ENCODE results near the gene GRIP2. TPM values are rescaled to one million over a fixed set of nuclear protein-coding genes. Genes with fewer than 3 reads are reported as not detected.

The GRIP2 gene
- polyA plus RNA-seq, 6 donors from 2014 or later = 0.09 TPM; not detected in 5

DNA sequence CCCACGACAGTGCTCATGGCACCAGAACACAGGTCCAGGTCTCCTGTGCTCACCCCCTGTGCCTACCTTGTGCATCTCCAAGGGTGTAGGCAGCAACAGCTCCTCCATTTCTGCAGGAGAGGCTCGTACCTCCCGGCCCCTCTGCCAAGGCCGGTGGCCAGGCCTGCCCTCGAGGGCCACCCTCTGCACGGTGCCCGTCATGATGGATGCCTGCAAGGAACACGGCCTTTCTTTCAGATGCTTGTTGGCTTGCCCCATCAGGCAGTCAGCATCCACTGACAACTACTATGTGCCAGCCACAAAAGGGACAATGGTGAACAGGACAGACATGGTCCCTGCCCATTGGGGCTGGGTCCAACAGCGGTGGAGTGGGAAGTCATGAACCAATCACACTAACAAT lies 43.8 kb downstream of the GRIP2 start:
- H3K27ac Mint-ChIP-seq = no peak overlapping the region
- no peak for ATAC-seq (ENCODE audit: low read depth in 2 of 2)

DNA sequence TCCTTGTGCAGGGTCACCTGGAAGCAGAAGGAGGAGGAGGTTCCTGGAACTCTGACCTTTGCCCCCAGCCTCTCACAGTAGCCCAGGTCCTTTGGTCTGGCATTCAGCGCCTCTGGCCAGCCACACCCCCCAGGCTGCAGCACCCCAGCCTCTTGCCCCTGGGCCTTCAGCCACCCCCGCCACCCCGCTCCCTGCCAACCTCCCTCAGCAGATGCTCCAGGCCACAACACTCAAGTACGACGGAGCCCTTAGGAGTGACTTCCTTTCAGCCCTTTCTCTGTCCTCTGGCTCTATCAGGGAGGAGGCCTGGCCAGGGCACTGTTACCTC lies 45.2 kb downstream of the GRIP2 start:
- peaks cover 0 to 6% (median 0%) of the 10 kb centered on the region in 7 donors for H3K9me3 Mint-ChIP-seq
- peak overlapping the region in 1 of 6 donors; percentile 7 for H3K27ac Mint-ChIP-seq
- DNase-seq (no peak), ATAC-seq (ENCODE audit: low read depth in 2 of 2) (no peak)
- peaks cover 0 to 20% (median 12%) of the 10 kb centered on the region in 3 donors for H3K27me3 Mint-ChIP-seq
- peaks cover 0 to 9% of the 10 kb centered on the region in 2 donors for H3K36me3 Mint-ChIP-seq
- H3K4me3 Mint-ChIP-seq = no peak overlapping the region
- H3K4me1 Mint-ChIP-seq = peaks cover 0 to 4% (median 0%) of the 10 kb centered on the region in 3 donors

More for the DNA sequence above, 43.8 kb downstream of the GRIP2 start:
- H3K9me3 Mint-ChIP-seq = peaks cover 0 to 13% (median 2%) of the 10 kb centered on the region in 7 donors
- no peak overlapping the region for H3K4me3 Mint-ChIP-seq
- H3K36me3 Mint-ChIP-seq = no peaks in the 10 kb centered on the region
- DNase-seq = no peak
- peaks cover 0 to 20% (median 12%) of the 10 kb centered on the region in 3 donors for H3K27me3 Mint-ChIP-seq
- H3K4me1 Mint-ChIP-seq = no peaks in the 10 kb centered on the region

DNA sequence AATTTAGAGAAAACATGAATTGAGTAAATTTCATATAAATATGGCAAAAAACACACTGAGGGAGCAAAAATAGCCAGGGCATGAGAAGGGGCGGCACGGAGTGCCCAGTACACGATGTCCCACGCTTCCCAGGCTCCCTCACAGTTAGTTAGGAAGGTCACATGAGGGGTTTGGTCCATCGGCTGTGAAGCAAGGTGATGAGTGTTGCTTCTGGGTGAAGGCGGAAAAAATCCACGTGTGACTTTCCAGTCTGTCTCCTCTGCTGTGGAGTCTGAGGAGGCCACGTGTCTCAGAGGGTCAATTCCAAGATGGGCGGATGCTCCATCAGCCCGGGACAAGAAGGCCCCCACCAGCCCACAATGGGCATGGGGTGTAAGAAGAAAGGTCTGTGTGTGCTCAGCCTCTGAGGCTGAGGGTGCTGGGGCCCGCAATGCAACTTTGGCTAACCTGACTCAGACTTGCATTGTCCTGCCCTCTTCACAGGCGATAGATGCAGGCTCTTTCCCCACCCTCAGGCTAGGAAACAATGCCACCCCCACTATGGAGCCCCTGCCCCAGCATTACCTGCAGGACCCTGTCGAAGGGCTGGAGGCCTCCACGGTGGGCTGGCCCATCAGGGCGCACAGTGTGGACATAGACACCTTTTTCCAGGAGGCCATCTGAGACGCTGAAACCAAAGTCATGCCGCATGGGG lies 45.7 kb downstream of the GRIP2 start:
- Mint-ChIP-seq H3K4me3 (no peak overlapping the region), H3K36me3 (peaks cover 0 to 9% of the 10 kb centered on the region in 2 donors), H3K9me3 (peaks cover 0 to 6% (median 0%) of the 10 kb centered on the region in 7 donors), H3K27me3 (peaks cover 0 to 20% (median 12%) of the 10 kb centered on the region in 3 donors), H3K27ac (peak overlapping the region in 2 of 6 donors; percentile 7 to 63), H3K4me1 (peaks cover 0 to 4% (median 0%) of the 10 kb centered on the region in 3 donors)
- DNase-seq (no peak), ATAC-seq (ENCODE audit: low read depth in 2 of 2) (no peak)

DNA sequence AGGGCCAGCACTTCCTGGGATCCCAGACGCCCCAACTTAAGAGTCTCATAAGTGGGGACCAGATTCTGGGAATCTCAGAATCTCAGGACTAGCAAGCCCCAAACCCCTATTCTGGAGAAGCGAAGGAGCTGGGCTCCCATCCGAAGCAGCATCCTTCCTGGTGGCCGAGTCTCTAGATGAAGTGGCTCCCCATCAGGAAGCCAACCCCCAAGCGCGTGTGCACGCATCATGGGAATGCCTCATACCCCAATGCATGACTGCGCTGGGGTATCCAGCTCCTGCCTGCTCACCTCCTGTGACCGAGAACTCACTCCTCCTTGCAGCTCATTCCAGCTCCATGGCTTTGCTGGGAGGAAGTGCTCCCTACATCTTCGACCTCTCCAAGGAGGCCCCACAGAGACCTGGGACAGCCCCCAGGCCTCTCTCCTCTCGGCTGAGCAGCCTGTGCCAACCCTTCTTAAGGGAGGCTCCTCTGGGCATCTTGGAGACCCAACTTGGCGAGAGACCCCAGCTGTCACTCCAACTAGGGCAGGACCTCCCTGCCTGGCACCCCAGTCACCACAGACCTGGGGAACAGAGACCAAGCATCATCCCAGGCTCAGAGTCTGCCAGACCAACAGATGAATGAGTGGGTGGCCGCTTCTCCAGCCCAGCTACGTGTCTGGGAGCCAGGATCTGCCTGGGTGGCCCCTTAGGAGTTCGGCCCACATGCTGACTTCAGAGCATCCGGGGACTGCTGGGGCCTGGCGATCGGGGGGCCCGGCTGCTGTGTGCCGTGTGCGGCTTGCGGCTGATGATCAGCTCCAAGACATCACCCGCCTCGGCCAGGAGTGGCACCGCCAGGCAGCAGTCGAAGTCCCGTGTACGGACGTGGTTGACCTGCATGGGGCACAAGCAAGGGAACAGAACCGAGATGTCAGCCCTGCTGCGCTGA lies 46.9 kb downstream of the GRIP2 start:
- H3K9me3 Mint-ChIP-seq = no peaks in the 10 kb centered on the region
- DNase-seq (no peak), ATAC-seq (ENCODE audit: low read depth in 2 of 2) (no peak)
- H3K4me1 Mint-ChIP-seq = peaks cover 0 to 4% (median 0%) of the 10 kb centered on the region in 3 donors
- peak overlapping the region in 1 of 8 donors; percentile 18 for H3K4me3 Mint-ChIP-seq
- peaks cover 0 to 13% (median 12%) of the 10 kb centered on the region in 3 donors for H3K27me3 Mint-ChIP-seq
- no peak overlapping the region for H3K27ac Mint-ChIP-seq
- peaks cover 0 to 9% of the 10 kb centered on the region in 2 donors for H3K36me3 Mint-ChIP-seq

DNA sequence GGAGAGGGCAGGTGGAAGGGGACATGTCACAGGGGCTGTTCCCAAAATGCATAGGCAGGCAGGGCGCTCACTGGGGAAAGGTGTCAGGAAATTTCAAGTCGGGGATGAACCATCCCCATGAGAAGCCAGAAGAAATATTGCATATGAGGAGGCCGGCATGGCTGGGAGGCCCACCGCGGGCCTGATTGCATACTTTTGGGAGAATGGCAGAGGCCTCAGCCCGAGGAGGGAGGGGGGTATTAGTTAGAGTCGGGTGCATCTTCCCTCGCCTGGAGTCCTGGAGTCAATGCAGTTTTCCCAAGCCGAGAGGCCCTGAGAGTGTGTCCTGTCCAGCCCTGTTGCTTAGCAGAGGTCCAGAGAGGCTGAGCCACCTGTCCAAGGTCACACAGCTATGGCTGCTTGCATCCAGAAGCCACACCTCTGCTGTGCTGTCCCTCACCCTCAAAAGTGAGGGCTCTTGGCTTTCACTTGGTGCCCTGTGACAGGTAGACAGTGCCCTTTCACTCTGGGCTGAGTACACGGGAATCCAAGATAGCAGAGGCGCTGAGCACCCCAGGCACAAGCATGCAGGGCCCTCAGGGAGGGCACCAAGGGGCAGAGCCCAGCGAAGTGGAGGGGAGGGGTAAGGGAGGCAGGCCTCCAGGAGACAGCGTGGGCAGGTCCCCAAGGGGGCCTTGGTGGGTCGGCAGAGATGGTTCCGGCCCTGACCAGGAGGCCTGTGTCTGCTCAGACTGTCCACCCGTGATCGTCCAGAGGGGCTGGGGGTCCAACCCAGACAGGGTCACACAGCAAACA lies 48.5 kb downstream of the GRIP2 start:
- Mint-ChIP-seq H3K27ac (peak overlapping the region in 2 of 6 donors; percentile 81 to 82), H3K9me3 (no peaks in the 10 kb centered on the region), H3K4me1 (peaks cover 0 to 4% (median 0%) of the 10 kb centered on the region in 3 donors), H3K4me3 (no peak overlapping the region), H3K27me3 (no peaks in the 10 kb centered on the region), H3K36me3 (peaks cover 8 to 15% of the 10 kb centered on the region in 2 donors)
- ATAC-seq (ENCODE audit: low read depth in 2 of 2) (no peak), DNase-seq (no peak)

DNA sequence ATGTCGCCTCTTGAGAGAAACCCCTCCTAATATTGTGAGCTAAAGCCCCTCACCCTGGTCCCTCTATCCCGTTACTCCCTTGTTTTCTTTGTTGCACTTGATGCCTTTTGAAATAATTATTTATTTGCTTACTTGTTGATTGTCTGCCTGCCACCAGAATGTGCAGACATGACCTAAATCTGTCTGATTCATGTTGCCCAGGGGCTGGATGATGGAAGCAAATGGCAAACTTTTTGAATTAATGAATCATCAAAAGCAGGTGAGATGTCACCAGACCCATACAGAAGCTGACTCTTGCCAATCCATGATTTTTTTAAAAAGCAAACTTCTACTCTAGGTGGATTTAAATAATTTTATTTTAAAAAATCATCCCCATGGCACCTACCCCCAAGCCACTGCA lies 49.3 kb downstream of the GRIP2 start:
- Mint-ChIP-seq H3K4me3 (no peak overlapping the region), H3K36me3 (peaks cover 8 to 15% of the 10 kb centered on the region in 2 donors), H3K27ac (peak overlapping the region in 2 of 6 donors; percentile 19 to 41), H3K4me1 (peaks cover 0 to 4% (median 0%) of the 10 kb centered on the region in 3 donors), H3K27me3 (no peaks in the 10 kb centered on the region), H3K9me3 (no peaks in the 10 kb centered on the region)
- ATAC-seq (ENCODE audit: low read depth in 2 of 2) (no peak), DNase-seq (no peak)

DNA sequence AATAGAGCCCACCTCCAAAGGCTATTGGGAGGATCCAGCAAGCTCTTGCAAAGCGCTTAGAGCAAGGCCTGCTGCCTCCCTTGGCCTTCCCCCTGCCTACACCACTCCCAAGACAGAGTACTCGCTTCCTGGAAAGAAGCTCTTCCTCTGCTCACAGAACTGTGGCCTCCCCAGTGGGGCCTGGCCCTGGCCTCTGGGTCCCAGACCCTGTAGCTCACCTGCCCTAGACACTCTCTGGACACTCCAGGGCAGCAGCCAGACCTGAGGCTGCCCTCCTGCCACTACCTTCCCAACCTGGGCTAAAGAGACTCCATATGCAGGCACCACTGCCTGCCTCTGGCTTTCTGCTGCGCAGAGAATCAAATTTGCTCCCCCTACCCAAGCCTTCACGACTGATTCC lies 49.9 kb downstream of the GRIP2 start:
- H3K4me3 Mint-ChIP-seq = no peak overlapping the region
- peaks cover 0 to 4% (median 0%) of the 10 kb centered on the region in 3 donors for H3K4me1 Mint-ChIP-seq
- H3K36me3 Mint-ChIP-seq = peaks cover 8 to 21% of the 10 kb centered on the region in 2 donors
- no peak for DNase-seq
- H3K9me3 Mint-ChIP-seq = no peaks in the 10 kb centered on the region
- H3K27me3 Mint-ChIP-seq = no peaks in the 10 kb centered on the region
- no peak for ATAC-seq (ENCODE audit: low read depth in 2 of 2)
- peak overlapping the region in 2 of 6 donors; percentile 19 to 33 for H3K27ac Mint-ChIP-seq

DNA sequence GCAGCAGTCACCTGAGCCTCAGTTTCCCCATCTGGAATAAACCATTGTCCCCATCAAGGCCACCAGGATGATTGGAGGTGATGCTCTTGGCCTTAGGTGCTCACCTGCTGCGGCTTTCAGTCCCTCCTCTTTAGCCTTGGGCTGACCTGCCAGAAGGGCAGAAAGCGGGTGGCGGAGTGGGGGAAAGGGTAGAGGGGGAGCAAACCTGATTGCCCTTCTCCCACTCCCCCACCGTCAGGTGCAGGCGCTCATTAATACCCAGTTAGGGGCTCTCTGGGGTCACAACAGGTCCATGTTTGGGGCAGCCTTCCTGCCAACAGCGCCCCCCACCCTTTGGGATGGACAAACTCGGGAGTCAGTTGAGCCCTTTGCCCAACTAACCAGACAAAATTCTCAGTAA lies 50.5 kb downstream of the GRIP2 start:
- H3K27ac Mint-ChIP-seq = no peak overlapping the region
- DNase-seq = no peak
- no peaks in the 10 kb centered on the region for H3K27me3 Mint-ChIP-seq
- H3K9me3 Mint-ChIP-seq = no peaks in the 10 kb centered on the region
- H3K4me3 Mint-ChIP-seq = no peak overlapping the region
- peaks cover 8 to 27% of the 10 kb centered on the region in 2 donors for H3K36me3 Mint-ChIP-seq
- H3K4me1 Mint-ChIP-seq = peaks cover 0 to 4% (median 0%) of the 10 kb centered on the region in 3 donors
- ATAC-seq (ENCODE audit: low read depth in 2 of 2) = no peak

DNA sequence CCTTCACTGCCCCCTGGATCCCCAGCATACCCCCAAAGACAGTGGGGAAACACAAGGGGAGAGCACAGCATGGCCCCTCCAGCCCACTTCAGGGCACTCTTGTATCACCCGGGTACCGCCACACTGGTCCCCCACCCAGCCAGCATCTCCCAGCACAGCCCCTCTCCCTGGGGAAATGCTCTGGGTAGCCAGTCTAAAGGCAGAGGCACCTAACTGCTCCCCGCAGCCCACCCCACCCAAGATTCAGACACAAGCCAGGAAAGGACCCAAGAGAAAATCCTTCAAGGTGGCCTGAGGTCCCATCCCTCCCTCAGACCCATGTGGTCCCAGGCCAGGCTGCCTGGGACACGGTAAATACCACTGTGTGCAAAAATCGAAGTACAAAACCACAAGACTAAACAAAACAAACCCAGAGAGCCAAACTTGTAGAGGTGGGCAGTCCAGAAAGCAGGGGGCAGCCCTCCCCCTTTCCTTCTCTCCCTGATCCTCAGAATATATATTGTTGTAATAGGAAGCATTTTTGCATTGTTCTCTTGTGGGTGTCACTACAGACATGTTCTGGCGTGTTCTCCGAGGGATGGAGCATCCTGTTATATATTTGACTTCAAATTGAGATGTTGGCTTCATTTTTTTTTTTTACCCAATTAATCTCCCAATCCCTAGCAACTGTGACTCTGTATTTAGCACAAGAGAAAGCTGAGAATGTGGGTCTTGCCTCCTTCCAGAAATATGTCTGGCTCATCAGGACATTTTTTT lies 51.7 kb downstream of the GRIP2 start:
- Mint-ChIP-seq H3K9me3 (no peaks in the 10 kb centered on the region), H3K4me1 (peaks cover 0 to 4% (median 0%) of the 10 kb centered on the region in 3 donors), H3K27ac (peak overlapping the region in 2 of 6 donors; percentile 21 to 82), H3K4me3 (peak overlapping the region in 1 of 8 donors; percentile 29), H3K36me3 (peaks cover 18 to 38% of the 10 kb centered on the region in 2 donors), H3K27me3 (no peaks in the 10 kb centered on the region)
- DNase-seq = no peak
- ATAC-seq (ENCODE audit: low read depth in 2 of 2) = no peak

DNA sequence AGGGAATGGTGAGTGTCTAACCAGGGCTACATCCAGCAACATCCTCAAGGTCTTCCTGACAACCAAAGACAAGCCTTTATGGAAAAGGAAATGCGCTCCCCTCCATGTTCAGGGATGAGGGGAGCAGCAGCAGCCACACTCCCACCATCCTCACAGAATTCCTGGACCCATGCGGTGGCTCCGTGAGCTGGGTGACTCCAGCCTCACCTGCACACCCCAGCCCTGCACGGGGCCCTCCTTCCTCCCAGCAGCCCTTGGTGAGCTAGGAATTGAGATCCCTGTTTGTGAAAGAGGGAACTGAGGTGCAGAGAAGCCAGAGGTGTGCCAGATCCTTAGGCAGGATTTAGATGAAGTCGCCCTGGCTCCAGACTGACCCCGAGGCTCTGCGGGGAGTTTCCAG lies 52.3 kb downstream of the GRIP2 start:
- Mint-ChIP-seq H3K27me3 (no peaks in the 10 kb centered on the region), H3K4me3 (no peak overlapping the region), H3K36me3 (peaks cover 18 to 43% of the 10 kb centered on the region in 2 donors), H3K27ac (no peak overlapping the region), H3K9me3 (no peaks in the 10 kb centered on the region), H3K4me1 (peaks cover 0 to 4% (median 0%) of the 10 kb centered on the region in 3 donors)
- DNase-seq (no peak), ATAC-seq (ENCODE audit: low read depth in 2 of 2) (no peak)

DNA sequence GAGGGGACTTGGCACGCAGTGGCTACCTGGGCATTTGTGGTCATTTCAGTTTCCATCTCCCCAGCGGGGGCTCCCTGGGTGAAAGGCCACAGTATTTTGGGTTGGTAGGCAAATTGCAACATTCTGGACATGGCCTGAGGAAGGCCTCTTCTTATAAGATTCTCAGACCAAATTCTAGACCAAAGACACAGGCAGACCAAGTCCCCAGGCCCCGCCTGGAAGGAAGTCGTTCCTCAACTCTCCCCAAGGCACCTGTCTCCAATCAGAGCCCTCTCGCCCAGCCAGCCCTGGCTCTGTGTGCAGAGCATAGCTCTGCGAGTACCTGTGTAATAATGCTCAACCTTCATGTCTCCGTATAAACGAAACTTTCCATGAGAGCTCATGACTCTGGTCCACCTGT lies 53.1 kb downstream of the GRIP2 start:
- H3K9me3 Mint-ChIP-seq = no peaks in the 10 kb centered on the region
- no peak overlapping the region for H3K4me3 Mint-ChIP-seq
- ATAC-seq (ENCODE audit: low read depth in 2 of 2) (no peak), DNase-seq (no peak)
- peaks cover 0 to 4% (median 0%) of the 10 kb centered on the region in 3 donors for H3K4me1 Mint-ChIP-seq
- peak overlapping the region in 3 of 6 donors; percentile 37 to 63 (median 54) for H3K27ac Mint-ChIP-seq
- H3K36me3 Mint-ChIP-seq = peaks cover 18 to 44% of the 10 kb centered on the region in 2 donors
- H3K27me3 Mint-ChIP-seq = no peaks in the 10 kb centered on the region

DNA sequence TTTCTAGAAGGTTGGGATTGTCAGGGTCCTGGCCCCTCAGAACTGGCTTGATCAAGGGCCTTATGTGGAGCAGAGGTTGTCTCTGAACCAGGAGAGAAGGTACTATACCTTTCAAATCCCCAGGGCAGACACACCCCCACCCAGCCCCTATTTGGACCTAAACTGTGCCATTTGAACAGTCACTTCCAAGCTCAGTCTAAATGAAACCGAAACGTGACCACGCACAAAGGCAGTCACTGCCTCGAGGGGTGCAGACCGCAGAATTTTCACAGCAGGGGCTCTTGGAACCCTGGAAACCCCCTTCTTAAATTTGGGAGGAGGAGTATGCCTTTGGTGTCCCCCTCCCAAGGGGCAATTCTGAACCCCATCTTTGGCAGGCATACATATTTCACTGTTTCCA lies 53.7 kb downstream of the GRIP2 start:
- no peak for DNase-seq
- Mint-ChIP-seq H3K36me3 (peaks cover 21 to 50% of the 10 kb centered on the region in 2 donors), H3K9me3 (no peaks in the 10 kb centered on the region), H3K4me1 (peaks cover 0 to 4% (median 0%) of the 10 kb centered on the region in 3 donors), H3K27ac (no peak overlapping the region), H3K27me3 (no peaks in the 10 kb centered on the region), H3K4me3 (no peak overlapping the region)
- no peak for ATAC-seq (ENCODE audit: low read depth in 2 of 2)
